HG02981 (cell line): ENCODE measurements around the gene RNF32.
"Not testable (repeated sequence)": the region's sequence is repeated elsewhere in the genome, so short reads cannot be mapped to it uniquely, and the experiment has no call there.

Source experiments
- ATAC-seq: cut with Tn5 transposase; IDR thresholded peaks from one replicate; pipeline ENCODE4 v1.9.1; 2021; ENCODE audit warnings: mild to moderate bottlenecking, moderate library complexity; ENCODE audit not compliant: unreplicated experiment

RNF32 gene

GRCh38 chr7:156639426-156640256 is 933 bp upstream of the RNF32 start:
- no peak for ATAC-seq

GRCh38 chr7:156640949-156641485 is 443 bp downstream of the RNF32 start:
- ATAC-seq = peak; percentile 47

- ATAC-seq = no peak
Observed at GRCh38 chr7:156642306-156643045, 1.9 kb downstream of the RNF32 start.

- not testable (repeated sequence) for ATAC-seq
Observed at GRCh38 chr7:156647330-156647729, 6.8 kb downstream of the RNF32 start.

- ATAC-seq = no peak
Observed at GRCh38 chr7:156650042-156650441, 9.5 kb downstream of the RNF32 start.

- no peak for ATAC-seq
Observed at GRCh38 chr7:156651474-156651873, 10.9 kb downstream of the RNF32 start.

- ATAC-seq = no peak
Observed at GRCh38 chr7:156652886-156653568, 12.5 kb downstream of the RNF32 start.

- no peak for ATAC-seq
Observed at GRCh38 chr7:156654511-156655234, 14.1 kb downstream of the RNF32 start.

GRCh38 chr7:156655251-156655650 is 14.7 kb downstream of the RNF32 start:
- ATAC-seq = no peak

- ATAC-seq = no peak
Observed at GRCh38 chr7:156655983-156656382, 15.4 kb downstream of the RNF32 start.

- peak; percentile 52 for ATAC-seq
Observed at GRCh38 chr7:156656598-156656997, 16.0 kb downstream of the RNF32 start.

GRCh38 chr7:156657681-156658080 is 17.1 kb downstream of the RNF32 start:
- ATAC-seq = no peak

- ATAC-seq = no peak
Observed at GRCh38 chr7:156659203-156659602, 18.6 kb downstream of the RNF32 start.

- no peak for ATAC-seq
Observed at GRCh38 chr7:156659961-156660360, 19.4 kb downstream of the RNF32 start.

GRCh38 chr7:156661637-156662036 is 21.1 kb downstream of the RNF32 start:
- ATAC-seq = no peak

- no peak for ATAC-seq
Observed at GRCh38 chr7:156662277-156662676, 21.7 kb downstream of the RNF32 start.

- no peak for ATAC-seq
Observed at GRCh38 chr7:156665101-156665500, 24.5 kb downstream of the RNF32 start.

GRCh38 chr7:156666368-156667109 is 26.0 kb downstream of the RNF32 start:
- ATAC-seq = no peak

GRCh38 chr7:156667110-156667426 is 26.5 kb downstream of the RNF32 start:
- no peak for ATAC-seq

GRCh38 chr7:156668130-156668741 is 27.7 kb downstream of the RNF32 start:
- no peak for ATAC-seq
